Lower leg skin (tissue), 4 donors: ENCODE measurements around the gene OSGEP. TPM values are rescaled to one million over a fixed set of nuclear protein-coding genes. Genes with fewer than 3 reads are reported as not detected.

Source experiments
- DNase-seq, 2 donors: peaks; one replicate each; pipeline ENCODE4 v3.0.0-alpha.2; 2019; ENCODE audit warnings: low spot score in 2 of 2
- H3K4me3 ChIP-seq: fragments of 200-600 bp; sonication (generic); 2 replicates; pipeline ENCODE4 v1.5.1; 2017; ENCODE audit warnings: mild to moderate bottlenecking, low read depth; ENCODE audit not compliant: poor library complexity, severe bottlenecking
- POLR2A ChIP-seq, 2 donors: fragments of 450-650 bp; IDR thresholded peaks; one replicate each; pipeline ENCODE4 v1.6.1; 2016 to 2017; ENCODE audit warnings: antibody characterized with exemption in 2 of 2, mild to moderate bottlenecking in 1 of 2, moderate library complexity in 1 of 2
- WGBS, 2 donors: methylation state at CpG; one replicate each; pipeline ENCODE4 v1.1.5; 2018; 5-methylcytosine and 5-hydroxymethylcytosine counted together
- intact Hi-C: fragments of 100-400 bp; cut with DNase I; formaldehyde crosslinking; loops from one replicate; pipeline ENCODE4 v1.15.0; 2023; ENCODE audit warnings: low total_unique reads
- total RNA-seq, 4 donors: library from RNA; depleted of rRNA; stranded (reverse); fragments of >200 nt; gene quantifications; one replicate each; pipeline ENCODE4 v1.1.0, GENCODE V29; 2016
- TF ChIP-seq, protein P1 (sequence below), 3 donors: fragments of 450-650 bp; IDR thresholded peaks; one replicate each; pipeline ENCODE4 v1.5.1; 2016; ENCODE audit warnings: antibody characterized with exemption in 3 of 3, mild to moderate bottlenecking in 3 of 3, moderate library complexity in 2 of 3

OSGEP gene
- total RNA-seq: 10 to 100 TPM; 13.8 to 54.5 (median 35.8) TPM

GRCh38 chr14:20454516-20455354 is at the start of gene OSGEP, which contains the start of gene APEX1:
TSS of gene OSGEP (minus strand) at chr14:20454812. CDS start at chr14:20454683, 129 bp downstream.
TSS of gene APEX1 (plus strand) at chr14:20455226. CDS start at chr14:20455646, 420 bp downstream.
- DNase-seq: peak; percentile 99 to 100
- WGBS, 2 donors: 0 to 1% methylated on average over 46 to 54 of the region's 56 CpGs
- H3K4me3 ChIP-seq: peak within 1 kb of the TSS; percentile 68
- intact Hi-C loops: no loop called here
- no peak for TF ChIP-seq POLR2A (IDR thresholded peaks at IDR 0.05)
- TF ChIP-seq, protein P1, sequence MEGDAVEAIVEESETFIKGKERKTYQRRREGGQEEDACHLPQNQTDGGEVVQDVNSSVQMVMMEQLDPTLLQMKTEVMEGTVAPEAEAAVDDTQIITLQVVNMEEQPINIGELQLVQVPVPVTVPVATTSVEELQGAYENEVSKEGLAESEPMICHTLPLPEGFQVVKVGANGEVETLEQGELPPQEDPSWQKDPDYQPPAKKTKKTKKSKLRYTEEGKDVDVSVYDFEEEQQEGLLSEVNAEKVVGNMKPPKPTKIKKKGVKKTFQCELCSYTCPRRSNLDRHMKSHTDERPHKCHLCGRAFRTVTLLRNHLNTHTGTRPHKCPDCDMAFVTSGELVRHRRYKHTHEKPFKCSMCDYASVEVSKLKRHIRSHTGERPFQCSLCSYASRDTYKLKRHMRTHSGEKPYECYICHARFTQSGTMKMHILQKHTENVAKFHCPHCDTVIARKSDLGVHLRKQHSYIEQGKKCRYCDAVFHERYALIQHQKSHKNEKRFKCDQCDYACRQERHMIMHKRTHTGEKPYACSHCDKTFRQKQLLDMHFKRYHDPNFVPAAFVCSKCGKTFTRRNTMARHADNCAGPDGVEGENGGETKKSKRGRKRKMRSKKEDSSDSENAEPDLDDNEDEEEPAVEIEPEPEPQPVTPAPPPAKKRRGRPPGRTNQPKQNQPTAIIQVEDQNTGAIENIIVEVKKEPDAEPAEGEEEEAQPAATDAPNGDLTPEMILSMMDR (IDR thresholded peaks at IDR 0.05): no peak

- no peak for DNase-seq
- intact Hi-C loops: no loop called here
- no peak overlapping the region for H3K4me3 ChIP-seq
- TF ChIP-seq, protein P1 (IDR thresholded peaks at IDR 0.05): no peak
- TF ChIP-seq POLR2A (IDR thresholded peaks at IDR 0.05): no peak
- 60 to 75% methylated on average over 6 of the region's 6 CpGs for WGBS, 2 donors
Observed at GRCh38 chr14:20503898-20504297, 49.3 kb upstream of the OSGEP start.

- no peak for TF ChIP-seq POLR2A (IDR thresholded peaks at IDR 0.05)
- TF ChIP-seq, protein P1 (IDR thresholded peaks at IDR 0.05): no peak
- WGBS, 2 donors: 89 to 100% methylated on average over 2 of the region's 2 CpGs
- DNase-seq: no peak
- H3K4me3 ChIP-seq: no peak overlapping the region
- intact Hi-C loops: no loop called here
Observed at GRCh38 chr14:20501346-20501745, 46.7 kb upstream of the OSGEP start.

- 87 to 90% methylated on average over 5 of the region's 5 CpGs for WGBS, 2 donors
- TF ChIP-seq POLR2A (IDR thresholded peaks at IDR 0.05): no peak
- TF ChIP-seq, protein P1 (IDR thresholded peaks at IDR 0.05): no peak
- no peak overlapping the region for H3K4me3 ChIP-seq
- DNase-seq: no peak
- intact Hi-C loops: no loop called here
Observed at GRCh38 chr14:20499881-20500280, 45.3 kb upstream of the OSGEP start.

- no peak for DNase-seq
- no peak for TF ChIP-seq POLR2A (IDR thresholded peaks at IDR 0.05)
- TF ChIP-seq, protein P1 (IDR thresholded peaks at IDR 0.05): no peak
- H3K4me3 ChIP-seq: no peak overlapping the region
- 48 to 67% methylated on average over 4 of the region's 4 CpGs for WGBS, 2 donors
- intact Hi-C loops: no loop called here
Observed at GRCh38 chr14:20499108-20499507, 44.5 kb upstream of the OSGEP start.
